HUDEP-2 (cell line): ENCODE data around the gene PDXK.
"Not testable (repeated sequence)": the region's sequence is repeated elsewhere in the genome, so short reads cannot be mapped to it uniquely, and the experiment has no call there.

ENCODE experiments used
- DNase-seq, 76 experiments: peaks; one replicate each; lab custom pipeline; 2025; ENCODE audit not compliant: unreplicated experiment in 76 of 76; lab: John Stamatoyannopoulos, UW

The PDXK gene

GRCh38 chr21:43718872-43719747 lies at the start of gene PDXK:
TSS of gene PDXK (plus strand) at chr21:43719129. CDS start at chr21:43719295, 166 bp downstream.
- DNase-seq: peak in 73 of 76 experiments; percentile 24 to 93 (median 82)

GRCh38 chr21:43669828-43670605 lies 48.9 kb upstream of the PDXK start:
- DNase-seq: no peak

GRCh38 chr21:43675871-43676270 lies 43.1 kb upstream of the PDXK start:
- no peak for DNase-seq

GRCh38 chr21:43676391-43676790 lies 42.5 kb upstream of the PDXK start:
- DNase-seq: no peak

- no peak for DNase-seq
Measured at GRCh38 chr21:43679951-43680350, 39.0 kb upstream of the PDXK start.

- DNase-seq: not testable (repeated sequence)
Measured at GRCh38 chr21:43680421-43680820, 38.5 kb upstream of the PDXK start.

GRCh38 chr21:43681650-43682049 lies 37.3 kb upstream of the PDXK start:
- DNase-seq: no peak

GRCh38 chr21:43684424-43684823 lies 34.5 kb upstream of the PDXK start:
- DNase-seq: no peak

- no peak for DNase-seq
Measured at GRCh38 chr21:43686811-43687565, 31.9 kb upstream of the PDXK start.

GRCh38 chr21:43687566-43688399 lies 31.1 kb upstream of the PDXK start:
- DNase-seq: no peak

- DNase-seq: no peak
Measured at GRCh38 chr21:43688906-43689305, 30.0 kb upstream of the PDXK start.

- DNase-seq: no peak
Measured at GRCh38 chr21:43689556-43690337, 29.2 kb upstream of the PDXK start.

- no peak for DNase-seq
Measured at GRCh38 chr21:43690346-43690745, 28.6 kb upstream of the PDXK start.

- DNase-seq: no peak
Measured at GRCh38 chr21:43691086-43691795, 27.7 kb upstream of the PDXK start.

GRCh38 chr21:43691801-43692200 lies 27.1 kb upstream of the PDXK start:
- DNase-seq: no peak

GRCh38 chr21:43692949-43693348 lies 26.0 kb upstream of the PDXK start:
- DNase-seq: no peak

- no peak for DNase-seq
Measured at GRCh38 chr21:43693981-43694380, 24.9 kb upstream of the PDXK start.

GRCh38 chr21:43694437-43695079 lies 24.4 kb upstream of the PDXK start:
- DNase-seq: no peak
